ENCODE results near the gene POLR2L.
A peak's percentile ranks its signal among the peaks of the same experiment; 100 is the strongest.

POLR2L gene

GRCh38 chr11:795634-796564 lies 46.4 kb downstream of the POLR2L start:
- TF ChIP-seq, protein P1, sequence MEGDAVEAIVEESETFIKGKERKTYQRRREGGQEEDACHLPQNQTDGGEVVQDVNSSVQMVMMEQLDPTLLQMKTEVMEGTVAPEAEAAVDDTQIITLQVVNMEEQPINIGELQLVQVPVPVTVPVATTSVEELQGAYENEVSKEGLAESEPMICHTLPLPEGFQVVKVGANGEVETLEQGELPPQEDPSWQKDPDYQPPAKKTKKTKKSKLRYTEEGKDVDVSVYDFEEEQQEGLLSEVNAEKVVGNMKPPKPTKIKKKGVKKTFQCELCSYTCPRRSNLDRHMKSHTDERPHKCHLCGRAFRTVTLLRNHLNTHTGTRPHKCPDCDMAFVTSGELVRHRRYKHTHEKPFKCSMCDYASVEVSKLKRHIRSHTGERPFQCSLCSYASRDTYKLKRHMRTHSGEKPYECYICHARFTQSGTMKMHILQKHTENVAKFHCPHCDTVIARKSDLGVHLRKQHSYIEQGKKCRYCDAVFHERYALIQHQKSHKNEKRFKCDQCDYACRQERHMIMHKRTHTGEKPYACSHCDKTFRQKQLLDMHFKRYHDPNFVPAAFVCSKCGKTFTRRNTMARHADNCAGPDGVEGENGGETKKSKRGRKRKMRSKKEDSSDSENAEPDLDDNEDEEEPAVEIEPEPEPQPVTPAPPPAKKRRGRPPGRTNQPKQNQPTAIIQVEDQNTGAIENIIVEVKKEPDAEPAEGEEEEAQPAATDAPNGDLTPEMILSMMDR (IDR thresholded peaks at IDR 0.05; ENCODE audit: low read depth, low read length, missing control alignments): no peak
- peak overlapping the region; percentile 97 for H3K4me3 ChIP-seq (ENCODE audit: low read depth, low read length)
- DNase-seq (ENCODE audit: low read depth): no peak

DNA sequence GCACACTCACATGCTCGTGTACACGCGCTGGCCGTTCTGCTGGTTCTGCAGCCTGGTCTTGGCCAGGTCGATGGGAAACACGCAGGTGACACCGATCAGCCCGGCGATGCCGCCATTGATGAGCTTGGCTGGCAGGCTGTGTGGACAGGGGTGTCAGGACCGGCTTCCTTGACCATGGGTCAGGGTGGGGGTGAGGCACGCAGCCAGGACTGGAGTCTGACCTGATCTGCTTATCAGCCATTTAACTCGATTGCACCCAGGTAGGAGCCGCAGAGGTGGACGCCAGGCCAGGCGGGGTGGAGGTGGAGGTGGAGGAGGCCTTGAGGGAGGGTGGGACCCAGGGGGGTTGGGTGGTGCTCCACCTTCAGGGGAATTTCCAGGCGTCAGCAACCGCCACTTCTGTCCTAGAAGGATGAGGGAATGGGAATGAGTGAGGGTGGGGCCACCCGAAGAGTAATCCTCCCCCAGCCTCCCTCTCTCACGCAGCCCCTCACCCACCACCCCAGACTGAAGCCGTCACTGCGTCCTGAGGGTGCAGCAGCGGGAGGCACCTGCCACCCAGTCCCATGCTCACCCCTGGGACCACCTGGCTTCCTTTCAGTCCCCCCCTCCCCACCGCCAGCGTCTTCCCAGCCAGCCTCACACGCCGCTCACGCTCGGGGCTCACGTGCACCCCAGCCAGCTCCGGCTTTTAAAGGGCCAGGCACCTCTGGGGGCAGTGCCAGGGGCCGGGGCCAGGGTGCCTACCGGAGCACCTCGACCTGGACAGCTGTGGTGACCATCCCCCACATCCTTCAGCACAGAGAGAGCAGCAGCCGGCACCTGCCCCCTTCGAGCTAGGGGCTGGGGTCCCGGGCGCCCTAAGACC lies 47.3 kb downstream of the POLR2L start:
- DNase-seq (ENCODE audit: low read depth): no peak
- TF ChIP-seq, protein P1 (IDR thresholded peaks at IDR 0.05; ENCODE audit: low read depth, low read length, missing control alignments): no peak
- peak overlapping the region; percentile 97 for H3K4me3 ChIP-seq (ENCODE audit: low read depth, low read length)

DNA sequence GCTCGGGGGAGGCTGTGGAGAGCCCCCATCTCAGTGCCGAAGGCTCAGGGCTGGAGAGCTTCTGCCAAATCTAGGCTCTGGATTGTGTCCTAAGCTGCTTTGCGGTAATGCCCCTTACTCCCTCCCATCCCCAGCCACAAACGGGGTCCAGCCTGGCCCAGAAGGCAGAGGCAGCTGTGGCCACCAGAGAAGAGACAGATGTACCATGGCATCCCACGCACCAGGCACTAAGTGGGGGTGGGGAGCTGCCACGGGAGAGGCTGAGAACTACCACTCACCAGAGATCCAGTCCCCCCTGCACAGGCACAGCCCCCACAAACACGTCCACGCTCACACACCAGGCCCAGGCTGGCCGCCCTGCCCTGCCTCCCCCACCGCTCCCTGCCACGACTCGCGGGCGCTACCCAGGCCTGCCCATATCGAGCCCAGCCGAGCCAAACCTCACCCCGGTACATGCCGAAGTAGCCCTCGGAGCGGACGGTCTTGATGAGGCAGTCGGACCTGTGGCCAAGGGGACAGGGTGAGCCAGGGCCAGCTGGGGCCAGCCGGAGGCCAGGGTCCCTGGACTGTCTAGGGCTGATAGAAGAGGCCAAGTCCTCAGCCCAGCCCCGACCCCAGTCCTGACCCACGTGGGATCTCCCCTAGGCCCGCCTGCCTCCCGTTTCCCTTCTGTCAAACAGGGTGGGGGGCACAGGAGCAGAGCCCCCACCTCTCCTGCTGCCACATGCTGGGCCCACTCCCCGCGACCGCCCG lies 48.1 kb downstream of the POLR2L start:
- no peak for DNase-seq (ENCODE audit: low read depth)
- H3K4me3 ChIP-seq (ENCODE audit: low read depth, low read length): no peak overlapping the region
- TF ChIP-seq, protein P1 (IDR thresholded peaks at IDR 0.05; ENCODE audit: low read depth, low read length, missing control alignments): no peak

DNA sequence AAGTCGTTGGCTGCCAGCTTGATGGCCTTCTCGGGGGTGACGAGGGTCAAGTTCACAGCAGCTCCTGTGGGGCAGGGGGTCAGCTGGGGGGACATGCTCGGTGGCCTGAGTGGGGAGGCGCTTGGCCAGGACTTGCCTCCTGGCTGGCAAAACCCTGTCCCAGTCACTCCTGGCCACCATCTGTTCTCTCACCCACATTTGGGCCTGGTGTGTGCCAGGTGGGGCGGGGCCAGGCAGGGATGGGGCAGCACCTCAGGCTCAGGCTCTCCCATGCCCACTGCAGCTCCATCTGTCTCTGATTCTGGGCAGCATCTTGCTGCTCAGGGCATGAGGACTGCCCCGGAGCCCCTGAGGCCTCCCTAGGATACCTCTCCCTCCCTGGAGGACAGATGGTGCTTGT lies 48.8 kb downstream of the POLR2L start:
- H3K4me3 ChIP-seq (ENCODE audit: low read depth, low read length): no peak overlapping the region
- no peak for DNase-seq (ENCODE audit: low read depth)
- TF ChIP-seq, protein P1 (IDR thresholded peaks at IDR 0.05; ENCODE audit: low read depth, low read length, missing control alignments): no peak

GRCh38 chr11:792873-793272 lies 49.5 kb downstream of the POLR2L start:
- H3K4me3 ChIP-seq (ENCODE audit: low read depth, low read length): no peak overlapping the region
- TF ChIP-seq, protein P1 (IDR thresholded peaks at IDR 0.05; ENCODE audit: low read depth, low read length, missing control alignments): no peak
- no peak for DNase-seq (ENCODE audit: low read depth)

GRCh38 chr11:792535-792821 lies 49.9 kb downstream of the POLR2L start:
- no peak overlapping the region for H3K4me3 ChIP-seq (ENCODE audit: low read depth, low read length)
- TF ChIP-seq, protein P1 (IDR thresholded peaks at IDR 0.05; ENCODE audit: low read depth, low read length, missing control alignments): no peak
- DNase-seq (ENCODE audit: low read depth): no peak
